HAP-1 (cell line): Measurements from ENCODE around the gene SYT17.

Source experiments
- DNase-seq, 2 experiments: peaks; one replicate each; pipeline ENCODE4 v3.0.0-alpha.2; 2016 to 2020; ENCODE audit warnings: low spot score in 2 of 2
- H3K27me3 ChIP-seq: fragments of 250-450 bp; sonication (Bioruptor Pico); 2 replicates; pipeline ENCODE4 v1.5.1; 2020; ENCODE audit warnings: low read depth, mild to moderate bottlenecking, moderate library complexity
- H3K36me3 ChIP-seq: fragments of 250-450 bp; sonication (Bioruptor Pico); replicated peaks from 2 replicates; pipeline ENCODE4 v1.5.1; 2020; ENCODE audit warnings: mild to moderate bottlenecking
- H3K4me1 ChIP-seq: fragments of 250-450 bp; sonication (Bioruptor Pico); 2 replicates; pipeline ENCODE4 v1.5.1; 2020; ENCODE audit warnings: mild to moderate bottlenecking
- H3K4me3 ChIP-seq: fragments of 250-450 bp; sonication (Bioruptor Pico); 2 replicates; pipeline ENCODE4 v1.5.1; 2020; ENCODE audit warnings: mild to moderate bottlenecking, moderate library complexity
- H3K9me3 ChIP-seq: fragments of 250-450 bp; sonication (Bioruptor Pico); 2 replicates; pipeline ENCODE4 v1.5.1; 2020; ENCODE audit warnings: mild to moderate bottlenecking, moderate library complexity
- in situ Hi-C: fragments of 300-500 bp; cut with MboI; formaldehyde crosslinking; loops from 3 replicates; pipeline ENCODE4 v1.14.3; 2020; ENCODE audit warnings: low sequenced_read_pairs, inconsistent platforms, mixed read lengths

The SYT17 gene

GRCh38 chr16:19132898-19133297 lies 35.1 kb upstream of the SYT17 start:
- no peak for DNase-seq
- no peaks in the 10 kb centered on the region for H3K9me3 ChIP-seq
- H3K36me3 ChIP-seq: no peaks in the 10 kb centered on the region
- no peaks in the 10 kb centered on the region for H3K27me3 ChIP-seq
- H3K4me1 ChIP-seq: no peaks in the 10 kb centered on the region
- in situ Hi-C loops: no loop called here
- no peak overlapping the region for H3K4me3 ChIP-seq

GRCh38 chr16:19133600-19133999 lies 34.4 kb upstream of the SYT17 start:
- Histone ChIP-seq H3K27me3 (no peaks in the 10 kb centered on the region), H3K4me1 (no peaks in the 10 kb centered on the region), H3K36me3 (no peaks in the 10 kb centered on the region), H3K4me3 (no peak overlapping the region), H3K9me3 (no peaks in the 10 kb centered on the region)
- in situ Hi-C loops: no loop called here
- no peak for DNase-seq

GRCh38 chr16:19135201-19135842 lies 32.7 kb upstream of the SYT17 start:
- in situ Hi-C loops: no loop called here
- Histone ChIP-seq H3K9me3 (no peaks in the 10 kb centered on the region), H3K27me3 (no peaks in the 10 kb centered on the region), H3K4me3 (no peak overlapping the region), H3K4me1 (no peaks in the 10 kb centered on the region), H3K36me3 (no peaks in the 10 kb centered on the region)
- DNase-seq: no peak

GRCh38 chr16:19135896-19136438 lies 32.1 kb upstream of the SYT17 start:
- H3K4me1 ChIP-seq: no peaks in the 10 kb centered on the region
- H3K4me3 ChIP-seq: no peak overlapping the region
- H3K9me3 ChIP-seq: no peaks in the 10 kb centered on the region
- no peaks in the 10 kb centered on the region for H3K27me3 ChIP-seq
- DNase-seq: no peak
- in situ Hi-C loops: no loop called here
- H3K36me3 ChIP-seq: no peaks in the 10 kb centered on the region

DNA sequence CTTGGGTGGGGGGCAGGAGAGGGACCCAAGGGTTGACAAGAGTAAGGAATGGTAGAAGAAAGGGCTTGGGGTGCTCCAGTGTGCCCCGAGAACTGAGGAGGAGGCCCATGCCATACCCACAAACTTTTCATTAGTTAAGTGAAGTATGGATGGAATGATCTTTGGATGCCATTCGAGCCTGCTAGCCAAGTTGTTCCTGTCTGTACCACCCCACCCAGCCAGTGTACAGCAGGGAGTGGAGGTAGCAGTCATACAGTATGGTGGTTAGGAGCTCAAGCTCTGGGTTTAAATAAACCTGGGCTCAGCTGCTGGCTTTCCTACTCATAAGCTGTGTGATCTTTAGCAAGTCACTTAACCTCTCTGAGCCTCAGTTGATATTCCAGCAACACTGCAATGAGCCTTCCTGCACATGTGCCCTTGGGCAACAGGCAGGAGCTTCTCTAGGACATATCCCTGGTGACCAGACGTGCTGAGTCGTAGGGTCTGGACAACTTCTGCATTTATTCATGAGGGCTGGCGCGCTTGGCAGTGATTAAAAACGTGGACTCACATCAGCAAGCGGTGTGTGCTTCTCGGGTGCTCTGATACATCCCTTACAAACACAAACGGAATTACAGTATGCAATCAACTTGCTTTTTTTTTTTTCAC lies 31.4 kb upstream of the SYT17 start:
- H3K36me3 ChIP-seq: no peaks in the 10 kb centered on the region
- no peaks in the 10 kb centered on the region for H3K9me3 ChIP-seq
- H3K27me3 ChIP-seq: no peaks in the 10 kb centered on the region
- no peaks in the 10 kb centered on the region for H3K4me1 ChIP-seq
- in situ Hi-C loops: no loop called here
- H3K4me3 ChIP-seq: no peak overlapping the region
- DNase-seq: no peak

GRCh38 chr16:19137201-19138128 lies 30.6 kb upstream of the SYT17 start:
- H3K27me3 ChIP-seq: no peaks in the 10 kb centered on the region
- no peak for DNase-seq

GRCh38 chr16:19138601-19139000 lies 29.4 kb upstream of the SYT17 start:
- no peak for DNase-seq
- in situ Hi-C loops: no loop called here
- no peaks in the 10 kb centered on the region for H3K36me3 ChIP-seq
- peaks cover under 1% of the 10 kb centered on the region; the same call in 1 of the 2 replicates for H3K27me3 ChIP-seq
- no peaks in the 10 kb centered on the region for H3K9me3 ChIP-seq
- H3K4me1 ChIP-seq: no peaks in the 10 kb centered on the region
- no peak overlapping the region for H3K4me3 ChIP-seq

More at GRCh38 chr16:19137201-19138128, 30.6 kb upstream of the SYT17 start:
- H3K36me3 ChIP-seq: no peaks in the 10 kb centered on the region
- in situ Hi-C loops: no loop called here
- no peaks in the 10 kb centered on the region for H3K9me3 ChIP-seq
- no peak overlapping the region for H3K4me3 ChIP-seq
- H3K4me1 ChIP-seq: no peaks in the 10 kb centered on the region

- H3K36me3 ChIP-seq: no peaks in the 10 kb centered on the region
- peaks cover 2% of the 10 kb centered on the region; the same call in 1 of the 2 replicates for H3K27me3 ChIP-seq
- in situ Hi-C loops: no loop called here
- no peak overlapping the region for H3K4me3 ChIP-seq
- no peak for DNase-seq
- no peaks in the 10 kb centered on the region for H3K4me1 ChIP-seq
- no peaks in the 10 kb centered on the region for H3K9me3 ChIP-seq
Measured at GRCh38 chr16:19139436-19140091, 28.5 kb upstream of the SYT17 start.

DNA sequence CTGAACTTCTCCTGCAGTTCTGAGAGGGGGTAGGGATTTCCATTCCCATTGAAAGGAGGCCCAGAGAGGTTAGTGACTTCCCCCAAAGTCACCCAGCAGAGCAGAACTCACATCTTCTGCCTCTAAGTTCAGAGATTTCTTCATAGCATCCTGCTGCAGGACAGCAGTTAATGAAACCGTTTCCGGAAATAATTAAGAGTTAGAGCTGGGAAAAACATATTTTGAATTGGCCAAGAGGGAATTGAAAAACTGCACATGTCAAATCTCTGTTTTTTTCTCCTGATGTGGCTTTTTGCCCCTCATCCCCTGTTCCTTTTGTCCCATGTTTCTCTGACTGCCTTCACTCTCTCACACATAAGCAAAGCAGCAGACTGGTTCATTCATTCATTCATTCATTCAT lies 27.6 kb upstream of the SYT17 start:
- DNase-seq: no peak
- H3K9me3 ChIP-seq: no peaks in the 10 kb centered on the region
- H3K4me3 ChIP-seq: no peak overlapping the region
- peaks cover 2% of the 10 kb centered on the region; the same call in 1 of the 2 replicates for H3K27me3 ChIP-seq
- in situ Hi-C loops: no loop called here
- no peaks in the 10 kb centered on the region for H3K4me1 ChIP-seq
- H3K36me3 ChIP-seq: no peaks in the 10 kb centered on the region

GRCh38 chr16:19142939-19143598 lies 25.0 kb upstream of the SYT17 start:
- no peak overlapping the region for H3K4me3 ChIP-seq
- no peaks in the 10 kb centered on the region for H3K9me3 ChIP-seq
- no peak for DNase-seq
- no peaks in the 10 kb centered on the region for H3K4me1 ChIP-seq
- no peaks in the 10 kb centered on the region for H3K36me3 ChIP-seq
- in situ Hi-C loops: no loop called here
- H3K27me3 ChIP-seq: peaks cover 2% of the 10 kb centered on the region; the same call in 1 of the 2 replicates

GRCh38 chr16:19143599-19143956 lies 24.5 kb upstream of the SYT17 start:
- in situ Hi-C loops: no loop called here
- Histone ChIP-seq H3K36me3 (no peaks in the 10 kb centered on the region), H3K9me3 (no peaks in the 10 kb centered on the region), H3K4me1 (no peaks in the 10 kb centered on the region), H3K27me3 (peaks cover 2% of the 10 kb centered on the region), H3K4me3 (no peak overlapping the region)
- DNase-seq: no peak

- H3K9me3 ChIP-seq: no peaks in the 10 kb centered on the region
- in situ Hi-C loops: no loop called here
- peaks cover 2% of the 10 kb centered on the region for H3K27me3 ChIP-seq
Measured at GRCh38 chr16:19145010-19145409, 23.0 kb upstream of the SYT17 start.

DNA sequence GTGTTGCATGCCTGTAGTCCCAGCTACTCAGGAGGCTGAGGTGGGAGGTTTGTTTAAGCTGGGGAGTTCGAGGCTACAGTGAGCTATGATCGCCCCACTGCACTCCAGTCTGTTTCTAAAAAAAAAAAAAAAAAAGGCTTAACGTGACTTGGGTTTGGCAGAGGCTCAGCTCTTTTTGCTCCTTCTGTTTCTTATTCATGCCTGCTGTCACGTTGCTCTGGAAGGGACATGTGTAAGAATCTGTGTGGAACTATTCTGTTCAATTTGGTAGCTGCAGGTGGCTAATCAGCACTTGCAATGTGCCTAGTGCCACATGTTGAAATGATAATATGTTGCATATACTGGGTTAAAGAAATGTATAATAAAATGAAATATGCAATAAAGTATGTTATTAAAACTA lies 20.9 kb upstream of the SYT17 start:
- peaks cover 2% of the 10 kb centered on the region for H3K27me3 ChIP-seq
- no peak for DNase-seq
- no peaks in the 10 kb centered on the region for H3K4me1 ChIP-seq
- no peaks in the 10 kb centered on the region for H3K9me3 ChIP-seq
- no peak overlapping the region for H3K4me3 ChIP-seq
- in situ Hi-C loops: no loop called here
- H3K36me3 ChIP-seq: no peaks in the 10 kb centered on the region

More at GRCh38 chr16:19145010-19145409, 23.0 kb upstream of the SYT17 start:
- Histone ChIP-seq H3K36me3 (no peaks in the 10 kb centered on the region), H3K4me3 (no peak overlapping the region), H3K4me1 (no peaks in the 10 kb centered on the region)
- no peak for DNase-seq
